MCF 10A (cell line): ENCODE data around the gene CENPB. TPM values are rescaled to one million over a fixed set of nuclear protein-coding genes. Genes with fewer than 3 reads are reported as not detected.
A peak's percentile ranks its signal among the peaks of the same experiment; 100 is the strongest.

Source experiments
- BruUV-seq: library from RNA; stranded (reverse); fragments of 400-500 nt; replicated peaks from 2 replicates; lab custom pipeline; 2021; lab: Mats Ljungman, UMichigan
- CTCF ChIA-PET: fragments of 300-600 bp; sonication (Branson Sonifier 250); formaldehyde crosslinking; extraction: SDS; loops from one replicate; lab custom pipeline; 2021; ENCODE audit warnings: antibody characterized with exemption, inconsistent platforms; lab: Yijun Ruan, JAX
- POLR2A ChIA-PET: fragments of 300-600, 350-650 bp; sonication (Branson Sonifier 250); formaldehyde crosslinking; extraction: SDS; loops from one replicate; lab custom pipeline; 2020; ENCODE audit warnings: antibody characterized with exemption, inconsistent platforms; lab: Yijun Ruan, JAX
- DNase-seq: peaks from one replicate; pipeline ENCODE4 v3.0.0-alpha.2; 2018; ENCODE audit not compliant: unreplicated experiment
- H3K27ac Mint-ChIP-seq: one replicate; pipeline ENCODE4 v1.8.0; 2022; ENCODE audit warnings: mild to moderate bottlenecking, low read depth, mixed read lengths; ENCODE audit not compliant: unreplicated experiment
- H3K27me3 Mint-ChIP-seq: one replicate; pipeline ENCODE4 v1.8.0; 2022; ENCODE audit warnings: mixed read lengths; ENCODE audit not compliant: insufficient read depth, unreplicated experiment
- H3K36me3 Mint-ChIP-seq: one replicate; pipeline ENCODE4 v1.8.0; 2022; ENCODE audit warnings: mild to moderate bottlenecking, moderate library complexity, mixed read lengths; ENCODE audit not compliant: insufficient read depth, unreplicated experiment
- H3K4me1 Mint-ChIP-seq: one replicate; pipeline ENCODE4 v1.8.0; 2022; ENCODE audit warnings: mixed read lengths; ENCODE audit not compliant: insufficient read depth, unreplicated experiment
- H3K4me3 Mint-ChIP-seq: one replicate; pipeline ENCODE4 v1.8.0; 2022; ENCODE audit warnings: mild to moderate bottlenecking, moderate library complexity, mixed read lengths; ENCODE audit not compliant: unreplicated experiment
- H3K9me3 Mint-ChIP-seq: one replicate; pipeline ENCODE4 v1.8.0; 2022; ENCODE audit warnings: mixed read lengths; ENCODE audit not compliant: unreplicated experiment
- intact Hi-C: fragments of 100-400 bp; cut with micrococcal nuclease; formaldehyde crosslinking; loops from 2 replicates; pipeline ENCODE4 v1.14.1; 2022
- total RNA-seq: library from RNA; stranded (reverse); gene quantifications from 2 replicates; pipeline ENCODE4 v1.2.3, GENCODE V29; 2022
- TF ChIP-seq, protein P1 (sequence below): fragments of 200-600 bp; IDR thresholded peaks from one replicate; pipeline ENCODE4 v1.8.0; 2022; ENCODE audit warnings: antibody characterized with exemption, mild to moderate bottlenecking; ENCODE audit not compliant: unreplicated experiment

Gene CENPB
- total RNA-seq, 1 experiment from 2014 or later, result 54.8 TPM

DNA sequence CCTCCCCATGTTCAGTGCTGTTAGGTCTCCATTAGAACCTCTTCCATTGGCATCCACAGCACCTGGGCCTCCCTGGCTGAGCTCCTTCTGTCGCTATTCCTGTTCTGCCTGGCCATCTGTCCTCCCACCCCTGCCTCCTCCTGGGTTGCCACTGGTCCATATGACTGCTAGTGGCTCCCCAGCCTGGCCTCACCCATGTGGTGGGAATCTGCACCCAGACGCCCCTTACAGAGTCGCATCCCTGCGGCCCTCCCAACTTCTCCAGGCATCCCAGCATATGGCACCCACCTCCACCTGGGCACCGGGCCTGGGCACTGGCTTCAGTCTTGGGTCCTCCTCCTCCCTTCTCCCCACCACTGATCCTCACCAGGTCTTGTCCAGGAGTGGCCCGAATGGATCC is 17.3 kb upstream of the CENPB start:
- intact Hi-C loops, result no loop called here
- TF ChIP-seq, protein P1, sequence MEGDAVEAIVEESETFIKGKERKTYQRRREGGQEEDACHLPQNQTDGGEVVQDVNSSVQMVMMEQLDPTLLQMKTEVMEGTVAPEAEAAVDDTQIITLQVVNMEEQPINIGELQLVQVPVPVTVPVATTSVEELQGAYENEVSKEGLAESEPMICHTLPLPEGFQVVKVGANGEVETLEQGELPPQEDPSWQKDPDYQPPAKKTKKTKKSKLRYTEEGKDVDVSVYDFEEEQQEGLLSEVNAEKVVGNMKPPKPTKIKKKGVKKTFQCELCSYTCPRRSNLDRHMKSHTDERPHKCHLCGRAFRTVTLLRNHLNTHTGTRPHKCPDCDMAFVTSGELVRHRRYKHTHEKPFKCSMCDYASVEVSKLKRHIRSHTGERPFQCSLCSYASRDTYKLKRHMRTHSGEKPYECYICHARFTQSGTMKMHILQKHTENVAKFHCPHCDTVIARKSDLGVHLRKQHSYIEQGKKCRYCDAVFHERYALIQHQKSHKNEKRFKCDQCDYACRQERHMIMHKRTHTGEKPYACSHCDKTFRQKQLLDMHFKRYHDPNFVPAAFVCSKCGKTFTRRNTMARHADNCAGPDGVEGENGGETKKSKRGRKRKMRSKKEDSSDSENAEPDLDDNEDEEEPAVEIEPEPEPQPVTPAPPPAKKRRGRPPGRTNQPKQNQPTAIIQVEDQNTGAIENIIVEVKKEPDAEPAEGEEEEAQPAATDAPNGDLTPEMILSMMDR, result no peak
- no peak for DNase-seq
- peaks cover 57% of the 10 kb centered on the region for H3K4me1 Mint-ChIP-seq
- H3K27me3 Mint-ChIP-seq, result no peaks in the 10 kb centered on the region
- peak overlapping the region; percentile 73 for H3K27ac Mint-ChIP-seq
- H3K9me3 Mint-ChIP-seq, result no peaks in the 10 kb centered on the region
- peak overlapping the region; percentile 10 for H3K4me3 Mint-ChIP-seq
- POLR2A ChIA-PET, result interaction anchor here (0.7 to 1.8 kb wide), 3 partner anchors 8 to 63 kb away, joined by 3 to 8 read pairs (median 5); partner anchors contain the start of gene CENPB
- H3K36me3 Mint-ChIP-seq, result peaks cover 86% of the 10 kb centered on the region
- BruUV-seq, result no TSS peak
- CTCF ChIA-PET, result interaction anchor here (1.1 to 1.9 kb wide), 2 partner anchors 9 to 15 kb away, joined by 3 to 14 read pairs; partner anchors contain the start of gene AP5S1

DNA sequence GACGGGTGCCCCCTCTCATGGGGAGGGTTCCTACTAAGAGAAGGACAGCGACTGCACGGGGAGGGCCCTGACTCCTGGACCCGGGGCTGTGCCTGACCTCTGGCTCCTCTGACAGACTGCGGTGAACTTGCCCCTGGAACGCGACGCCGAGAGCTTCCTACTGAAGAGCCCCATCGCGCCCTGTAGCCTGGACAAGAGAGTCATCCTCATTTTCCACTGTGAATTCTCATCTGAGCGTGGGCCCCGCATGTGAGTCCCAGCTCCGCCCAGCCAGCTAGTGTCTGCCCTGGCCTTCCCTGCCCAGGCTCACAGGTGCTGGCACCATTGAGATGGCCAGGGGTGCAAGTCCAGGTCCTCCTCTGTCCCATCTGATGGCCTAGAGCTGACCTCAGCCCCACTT is 16.7 kb upstream of the CENPB start:
- no peak for DNase-seq
- no TSS peak for BruUV-seq
- intact Hi-C loops, result no loop called here

GRCh38 chr20:3802524-3803239 is 16.1 kb upstream of the CENPB start:
- ChIA-PET POLR2A (interaction anchor here (1.7 kb wide), 1 partner anchor 10 kb away, joined by 5 read pairs; no protein-coding TSS in a partner anchor), CTCF (interaction anchor here (1.1 to 1.9 kb wide), 4 partner anchors 8 to 16 kb away, joined by 3 to 14 read pairs (median 4); partner anchors contain the start of gene AP5S1)
- Mint-ChIP-seq H3K27ac (peak overlapping the region; percentile 73), H3K27me3 (no peaks in the 10 kb centered on the region), H3K36me3 (peaks cover 90% of the 10 kb centered on the region), H3K4me1 (peaks cover 64% of the 10 kb centered on the region), H3K9me3 (no peaks in the 10 kb centered on the region), H3K4me3 (no peak overlapping the region)
- no TSS peak for BruUV-seq
- DNase-seq, result no peak
- intact Hi-C loops, result no loop called here
- TF ChIP-seq, protein P1, result no peak

More for the DNA sequence above, 16.7 kb upstream of the CENPB start:
- no peak overlapping the region for H3K4me3 Mint-ChIP-seq
- TF ChIP-seq, protein P1, result no peak
- H3K36me3 Mint-ChIP-seq, result peaks cover 90% of the 10 kb centered on the region
- CTCF ChIA-PET, result interaction anchor here (1.1 to 1.9 kb wide), 4 partner anchors 8 to 16 kb away, joined by 3 to 14 read pairs (median 4); partner anchors contain the start of gene AP5S1
- peaks cover 59% of the 10 kb centered on the region for H3K4me1 Mint-ChIP-seq
- POLR2A ChIA-PET, result interaction anchor here (1.7 kb wide), 1 partner anchor 9 kb away, joined by 5 read pairs; no protein-coding TSS in a partner anchor
- H3K9me3 Mint-ChIP-seq, result no peaks in the 10 kb centered on the region
- no peaks in the 10 kb centered on the region for H3K27me3 Mint-ChIP-seq
- H3K27ac Mint-ChIP-seq, result peak overlapping the region; percentile 73

DNA sequence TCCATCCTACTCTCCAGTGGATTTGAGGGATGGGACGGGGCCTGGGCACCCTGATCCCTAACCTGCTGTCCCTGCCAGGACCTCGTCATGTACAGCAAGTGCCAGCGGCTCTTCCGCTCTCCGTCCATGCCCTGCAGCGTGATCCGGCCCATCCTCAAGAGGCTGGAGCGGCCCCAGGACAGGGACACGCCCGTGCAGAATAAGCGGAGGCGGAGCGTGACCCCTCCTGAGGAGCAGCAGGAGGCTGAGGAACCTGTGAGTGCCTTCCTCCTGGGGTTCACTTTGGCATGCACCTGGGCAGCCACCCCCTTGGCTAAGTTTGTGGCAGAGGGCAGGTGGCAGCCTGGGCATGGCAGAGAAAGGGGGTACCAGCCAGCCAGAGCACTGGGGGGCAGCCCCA is 15.3 kb upstream of the CENPB start:
- peaks cover 83% of the 10 kb centered on the region for H3K36me3 Mint-ChIP-seq

More for the DNA sequence above, 15.3 kb upstream of the CENPB start:
- H3K4me1 Mint-ChIP-seq, result peaks cover 63% of the 10 kb centered on the region
- intact Hi-C loops, result no loop called here
- no peaks in the 10 kb centered on the region for H3K27me3 Mint-ChIP-seq
- H3K9me3 Mint-ChIP-seq, result no peaks in the 10 kb centered on the region
- ChIA-PET POLR2A (interaction anchor here (1.5 to 2.5 kb wide), 2 partner anchors 19 to 33 kb away, joined by 5 to 10 read pairs; partner anchors contain the start of gene AP5S1), CTCF (interaction anchor here (1.4 to 3.3 kb wide), 3 partner anchors 14 to 18 kb away, joined by 5 to 25 read pairs (median 12); partner anchors contain the start of gene AP5S1)
- peak overlapping the region; percentile 73 for H3K27ac Mint-ChIP-seq
- no peak for DNase-seq
- H3K4me3 Mint-ChIP-seq, result no peak overlapping the region
- BruUV-seq, result no TSS peak
- TF ChIP-seq, protein P1, result no peak
